Iris pigment epithelial cell (primary cell): ENCODE results near the gene FAM180B.

ENCODE experiments used
- DNase-seq: peaks from one replicate; pipeline ENCODE4 v3.0.0-alpha.2; 2011; ENCODE audit warnings: low read depth

The FAM180B gene

DNA sequence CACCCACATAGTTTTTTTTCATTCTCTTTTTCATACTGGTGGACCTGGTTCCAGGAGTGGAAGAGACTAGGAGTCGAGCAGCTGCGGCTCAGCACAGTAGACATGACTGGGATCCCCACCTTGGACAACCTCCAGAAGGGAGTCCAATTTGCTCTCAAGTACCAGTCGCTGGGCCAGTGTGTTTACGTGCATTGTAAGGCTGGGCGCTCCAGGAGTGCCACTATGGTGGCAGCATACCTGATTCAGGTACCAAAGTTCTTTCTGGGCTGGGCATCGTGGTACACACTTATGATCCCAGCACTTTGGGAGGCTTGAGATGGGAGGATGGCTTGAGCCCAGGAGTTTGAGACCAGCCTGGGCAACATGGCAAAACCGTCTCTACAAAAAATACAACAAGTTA lies 16.8 kb upstream of the FAM180B start:
- DNase-seq, result no peak

DNA sequence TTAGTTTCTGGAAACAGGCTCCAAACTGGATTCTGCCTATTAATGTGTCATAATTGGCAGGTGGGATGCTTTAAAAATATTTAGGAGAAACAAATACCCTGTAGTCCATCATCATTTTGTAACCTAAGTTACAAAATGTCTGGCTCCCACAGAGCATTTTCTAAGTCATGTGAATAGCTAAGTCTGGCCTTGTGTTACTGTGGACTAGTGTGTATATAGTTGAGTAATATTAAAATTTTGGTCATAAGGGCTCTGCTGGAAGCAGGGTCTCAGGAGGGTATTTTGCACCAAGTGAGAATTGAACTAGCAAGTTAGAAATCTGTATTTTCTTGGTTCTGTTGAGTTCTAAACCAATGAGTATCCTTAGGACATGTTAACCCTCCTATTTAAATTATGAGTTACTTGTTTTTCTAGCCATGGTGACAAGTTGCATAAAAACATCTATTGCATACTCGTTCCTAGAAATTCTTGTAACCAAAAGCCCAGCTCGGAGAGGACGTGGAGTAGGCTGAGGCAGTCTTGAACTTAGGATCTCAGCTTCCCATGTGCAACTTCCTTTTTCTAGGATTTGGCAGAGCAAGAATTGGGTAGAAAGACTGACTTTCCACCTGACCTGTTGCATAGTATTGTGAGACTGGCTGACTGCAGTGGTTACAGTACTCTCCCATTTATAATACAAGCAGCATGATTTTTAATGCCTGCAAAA lies 15.7 kb upstream of the FAM180B start:
- DNase-seq, result no peak

DNA sequence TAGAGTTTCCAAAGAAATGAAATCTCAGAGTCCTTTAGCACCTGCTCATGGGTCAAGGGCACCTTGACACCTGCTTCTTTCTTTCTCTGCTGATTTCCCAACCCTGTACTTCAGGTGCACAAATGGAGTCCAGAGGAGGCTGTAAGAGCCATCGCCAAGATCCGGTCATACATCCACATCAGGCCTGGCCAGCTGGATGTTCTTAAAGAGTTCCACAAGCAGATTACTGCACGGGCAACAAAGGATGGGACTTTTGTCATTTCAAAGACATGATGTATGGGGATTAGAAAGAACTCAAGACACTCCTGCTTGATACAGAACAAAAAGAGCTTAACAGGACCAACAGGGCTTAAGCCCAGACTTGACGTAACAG lies 15.1 kb upstream of the FAM180B start:
- DNase-seq, result no peak

DNA sequence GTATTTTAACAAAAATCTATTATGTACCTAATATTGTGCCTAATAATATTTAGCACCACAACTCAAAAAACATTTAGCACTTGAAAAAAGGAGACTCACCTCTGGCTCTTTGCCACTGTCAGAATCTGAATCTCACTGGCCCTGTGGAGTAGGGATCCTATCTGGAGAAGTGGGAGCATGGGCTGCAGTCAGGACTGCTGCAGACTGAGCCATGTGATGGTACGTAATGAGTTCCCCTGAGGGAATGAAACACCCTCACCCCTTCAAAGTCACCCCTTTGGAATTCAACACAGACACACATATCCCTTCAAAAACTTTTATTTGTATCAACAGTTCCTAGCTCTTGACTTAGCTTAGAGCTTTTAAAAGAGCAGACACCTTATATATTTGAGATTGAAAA lies 14.6 kb upstream of the FAM180B start:
- DNase-seq, result peak; percentile 72

DNA sequence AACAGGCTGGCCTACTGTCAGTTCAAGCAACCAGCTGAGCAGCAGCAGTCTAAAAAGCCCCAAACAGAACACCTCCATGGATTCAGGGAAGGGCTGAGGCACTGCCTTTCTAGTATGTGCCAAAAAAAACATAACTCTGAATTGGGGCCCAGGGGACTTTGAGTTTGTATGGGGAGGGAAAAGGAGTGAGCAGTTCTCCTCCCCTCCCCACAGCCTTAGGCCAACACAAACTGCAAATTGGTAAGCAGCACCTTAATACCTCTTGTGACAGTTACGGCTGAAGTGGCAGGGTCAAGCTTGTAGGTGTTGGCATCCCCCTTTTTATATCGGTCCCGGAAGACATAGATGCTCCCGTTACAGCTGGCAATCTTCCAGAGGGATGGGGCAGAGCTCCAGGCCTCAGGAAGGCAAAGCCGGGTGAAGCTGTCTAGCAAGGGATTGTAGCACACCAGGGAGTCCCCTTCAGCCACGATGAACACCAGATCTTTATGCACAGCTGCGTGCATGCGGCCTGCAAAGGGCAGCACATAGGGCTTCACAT lies 13.7 kb upstream of the FAM180B start:
- no peak for DNase-seq

DNA sequence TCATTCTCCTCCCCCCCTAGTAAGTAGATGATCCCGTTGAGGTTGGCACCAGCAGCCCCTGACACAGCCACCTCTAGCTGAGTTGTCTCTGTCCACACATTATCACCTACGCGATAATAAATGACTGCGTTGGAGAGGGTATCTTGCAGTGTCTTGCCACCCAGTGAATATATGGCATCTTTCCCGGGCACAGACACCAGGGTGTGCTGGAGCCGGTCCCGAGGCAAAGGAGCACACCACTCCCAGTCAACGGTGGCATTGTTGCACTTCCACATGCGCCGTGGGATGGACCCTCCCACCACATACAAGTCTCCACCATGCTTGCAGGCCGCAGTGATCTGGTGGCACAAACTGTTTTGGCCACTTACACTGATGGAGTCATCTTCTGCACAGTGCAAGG lies 13.2 kb upstream of the FAM180B start:
- no peak for DNase-seq

DNA sequence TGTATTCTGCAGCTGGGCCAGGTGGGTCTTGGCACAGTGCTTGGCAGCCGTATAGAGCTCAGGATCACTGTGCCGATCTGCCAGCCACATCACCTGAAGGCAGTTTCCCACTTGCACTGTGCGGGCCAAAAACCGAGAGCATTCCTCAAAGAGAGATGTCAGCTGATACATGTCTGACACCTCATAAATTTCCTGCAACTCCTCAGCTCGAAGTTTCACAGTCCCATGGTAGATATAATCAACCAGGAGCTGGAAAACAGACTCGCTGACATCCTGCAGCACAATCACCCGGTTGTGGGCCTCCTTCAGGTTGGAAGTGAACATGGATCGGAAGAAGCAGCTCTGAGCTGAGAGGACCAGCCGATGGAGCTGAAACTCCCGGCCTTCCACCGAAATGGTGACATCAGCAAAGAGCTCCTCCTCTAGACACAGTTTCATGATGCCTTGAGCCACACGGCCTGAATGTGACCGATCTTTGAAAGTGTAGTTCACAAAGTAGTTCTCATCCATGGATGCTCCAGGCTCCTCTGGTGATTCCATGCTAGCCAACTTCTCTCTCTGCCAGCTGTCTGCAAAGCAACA lies 8.9 kb upstream of the FAM180B start:
- no peak for DNase-seq

DNA sequence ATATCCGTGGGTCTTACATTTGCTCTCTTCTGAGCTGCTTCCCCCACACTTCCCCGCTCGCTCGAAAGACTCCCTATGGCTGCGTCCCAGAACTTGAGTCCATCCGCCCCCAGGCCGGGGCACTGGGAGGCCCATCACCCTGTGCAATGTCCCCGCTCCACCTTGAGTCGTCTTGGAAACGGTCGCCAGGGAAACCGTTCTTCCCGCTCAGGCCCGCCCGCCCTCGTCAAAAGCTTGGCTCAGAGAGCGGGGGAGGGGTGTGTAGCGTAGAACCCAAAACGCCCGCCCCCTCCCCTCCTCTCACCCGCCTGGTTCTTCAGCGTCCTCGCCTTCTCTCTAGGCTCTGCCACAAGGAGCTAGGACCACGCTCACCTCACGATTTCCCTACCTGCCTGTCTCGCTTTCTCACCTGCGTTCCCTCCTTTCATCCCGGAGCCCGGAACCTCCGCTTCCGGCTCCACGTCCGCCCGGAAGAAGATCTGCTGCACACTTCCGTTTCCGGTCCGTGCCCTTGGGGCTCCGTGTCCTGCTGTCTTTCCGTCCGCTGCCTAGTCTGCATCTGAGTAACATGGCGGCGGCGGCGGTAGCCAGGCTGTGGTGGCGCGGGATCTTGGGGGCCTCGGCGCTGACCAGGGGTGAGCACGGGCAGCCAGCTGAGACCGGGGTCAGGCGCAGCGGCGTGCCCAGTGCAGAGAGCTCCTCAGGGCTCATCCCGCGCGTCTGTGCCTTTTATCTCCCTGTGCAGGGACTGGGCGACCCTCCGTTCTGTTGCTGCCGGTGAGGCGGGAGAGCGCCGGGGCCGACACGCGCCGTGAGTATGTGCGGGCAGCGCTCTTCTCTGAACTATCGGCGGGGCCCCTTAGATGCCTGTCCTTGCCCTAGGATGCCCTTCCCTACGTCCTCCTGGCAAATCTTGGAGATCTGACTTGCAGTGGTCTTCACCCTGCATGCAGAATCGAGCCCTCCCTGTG lies 7.7 kb upstream of the FAM180B start, which contains the start of the genes KBTBD4 and NDUFS3:
KBTBD4 (minus strand) TSS at position 447 of the 971 bp plus-strand sequence; CDS start at position 428, 19 bp downstream.
NDUFS3 (plus strand) TSS at position 551 of the 971 bp plus-strand sequence; CDS start at position 569, 18 bp downstream.
- DNase-seq, result peak; percentile 89

DNA sequence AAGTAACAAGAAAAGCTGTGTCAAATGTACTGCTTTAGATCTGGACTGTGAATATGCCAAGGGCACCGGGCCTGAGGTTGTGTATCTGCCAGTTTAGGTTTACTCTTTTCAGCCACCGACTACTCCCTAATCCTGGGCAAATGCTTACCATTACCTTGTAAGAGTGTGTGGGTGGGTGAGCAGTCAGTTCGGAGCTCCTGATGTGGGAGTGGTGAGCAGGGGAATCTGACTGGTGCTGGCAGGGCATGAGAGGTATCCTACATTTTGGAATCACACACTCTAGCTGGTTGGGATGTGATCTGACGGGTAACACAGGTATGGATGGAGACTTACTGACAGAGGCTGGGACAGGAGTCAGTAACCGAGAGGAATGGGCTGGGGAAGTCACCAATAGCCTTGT lies 2.6 kb upstream of the FAM180B start:
- no peak for DNase-seq

DNA sequence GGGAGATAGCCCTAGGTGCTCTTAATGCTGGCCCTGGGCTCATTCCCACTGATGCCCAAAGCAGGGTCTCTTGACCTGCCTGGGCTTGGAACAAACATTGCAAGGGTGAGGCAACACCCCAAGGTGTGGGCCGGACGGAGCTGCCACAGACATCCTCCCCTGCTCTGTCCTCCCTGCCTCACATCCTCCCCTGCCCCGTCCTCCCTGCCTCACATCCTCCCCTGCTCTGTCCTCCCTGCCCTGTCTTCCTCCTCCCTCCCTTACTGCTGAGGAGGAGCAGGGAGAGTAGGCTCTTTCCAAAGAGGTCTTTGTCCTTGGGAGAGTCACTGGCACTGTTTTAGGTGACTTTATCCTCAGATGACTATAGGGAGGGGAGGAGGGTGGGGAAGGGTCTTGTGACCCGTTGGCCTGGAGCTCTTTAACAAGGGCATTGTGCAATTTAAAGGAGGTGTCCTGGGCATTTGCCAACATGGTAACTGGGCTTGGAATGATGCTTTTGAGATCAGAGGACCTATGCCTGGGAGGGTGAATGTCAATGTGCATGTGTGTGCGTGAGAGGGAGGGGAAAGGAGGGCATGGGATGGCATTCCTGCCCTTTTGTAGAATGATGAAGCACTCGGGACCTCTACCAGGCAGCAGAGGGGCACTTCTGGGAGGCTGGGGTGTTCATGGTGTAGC lies 700 bp downstream of the FAM180B start:
- DNase-seq, result no peak

DNA sequence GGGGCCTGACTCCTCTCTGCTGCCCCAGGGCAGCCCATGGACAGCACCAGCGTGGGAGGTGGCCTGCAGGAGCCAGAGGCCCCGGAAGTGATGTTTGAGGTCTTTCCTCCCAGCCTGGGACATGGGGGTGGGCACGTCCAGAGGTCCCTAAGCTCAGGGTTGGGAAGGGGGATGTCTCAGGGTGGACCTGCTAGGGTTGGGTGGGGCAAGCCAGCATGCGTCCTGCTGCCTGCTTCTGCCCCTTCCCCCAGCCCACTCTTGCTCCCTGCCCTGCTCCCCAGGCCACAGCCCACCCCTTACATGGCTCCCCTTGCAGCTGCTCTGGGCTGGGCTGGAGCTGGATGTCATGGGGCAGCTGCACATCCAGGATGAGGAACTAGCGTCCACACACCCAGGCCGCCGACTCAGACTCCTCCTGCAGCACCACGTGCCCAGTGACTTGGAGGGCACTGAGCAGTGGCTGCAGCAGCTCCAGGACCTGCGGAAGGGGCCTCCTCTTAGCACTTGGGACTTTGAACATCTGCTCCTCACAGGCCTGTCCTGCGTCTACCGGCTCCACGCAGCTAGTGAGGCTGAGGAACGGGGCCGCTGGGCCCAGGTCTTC lies 1.3 kb downstream of the FAM180B start:
- no peak for DNase-seq

DNA sequence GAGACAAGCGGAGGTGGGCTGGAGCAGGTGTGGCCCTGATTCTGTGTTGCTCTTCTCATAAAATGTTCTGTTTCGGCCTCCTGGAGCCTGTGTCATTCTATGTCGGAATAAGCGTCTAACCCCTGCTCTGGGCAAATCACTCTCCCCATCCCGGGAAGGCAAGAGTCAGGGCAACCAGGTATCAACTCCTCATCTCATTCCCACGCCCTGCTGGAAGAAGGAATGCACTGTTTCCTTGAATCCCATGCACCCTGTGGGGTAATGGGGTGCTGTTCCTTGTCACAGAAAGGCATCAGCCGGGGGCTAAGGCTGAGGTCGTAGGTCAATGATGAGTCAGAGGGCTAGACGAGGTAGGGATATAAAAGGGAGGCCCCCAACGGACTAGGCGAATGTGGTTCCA lies 2.6 kb downstream of the FAM180B start:
- no peak for DNase-seq

DNA sequence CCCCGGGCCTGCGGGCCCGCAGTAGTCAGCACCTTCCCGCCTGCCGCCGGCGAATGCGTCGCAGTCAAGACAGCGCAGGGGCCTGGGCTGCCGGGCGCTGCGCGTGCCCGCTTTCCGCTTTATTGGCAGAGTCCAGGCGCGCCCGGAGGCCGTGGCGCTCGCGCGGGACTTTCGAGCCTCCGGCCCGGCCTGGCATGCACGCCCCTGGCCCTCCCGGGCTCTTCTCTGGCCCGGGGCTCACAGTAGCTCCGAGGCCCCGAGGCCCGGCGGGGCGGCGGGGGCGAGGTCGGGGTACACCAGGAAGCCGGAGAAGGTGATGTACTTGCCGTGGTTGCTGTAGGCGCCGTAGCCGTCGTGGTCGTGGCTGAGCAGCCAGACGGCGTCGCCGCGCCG lies 3.1 kb downstream of the FAM180B start:
- no peak for DNase-seq

DNA sequence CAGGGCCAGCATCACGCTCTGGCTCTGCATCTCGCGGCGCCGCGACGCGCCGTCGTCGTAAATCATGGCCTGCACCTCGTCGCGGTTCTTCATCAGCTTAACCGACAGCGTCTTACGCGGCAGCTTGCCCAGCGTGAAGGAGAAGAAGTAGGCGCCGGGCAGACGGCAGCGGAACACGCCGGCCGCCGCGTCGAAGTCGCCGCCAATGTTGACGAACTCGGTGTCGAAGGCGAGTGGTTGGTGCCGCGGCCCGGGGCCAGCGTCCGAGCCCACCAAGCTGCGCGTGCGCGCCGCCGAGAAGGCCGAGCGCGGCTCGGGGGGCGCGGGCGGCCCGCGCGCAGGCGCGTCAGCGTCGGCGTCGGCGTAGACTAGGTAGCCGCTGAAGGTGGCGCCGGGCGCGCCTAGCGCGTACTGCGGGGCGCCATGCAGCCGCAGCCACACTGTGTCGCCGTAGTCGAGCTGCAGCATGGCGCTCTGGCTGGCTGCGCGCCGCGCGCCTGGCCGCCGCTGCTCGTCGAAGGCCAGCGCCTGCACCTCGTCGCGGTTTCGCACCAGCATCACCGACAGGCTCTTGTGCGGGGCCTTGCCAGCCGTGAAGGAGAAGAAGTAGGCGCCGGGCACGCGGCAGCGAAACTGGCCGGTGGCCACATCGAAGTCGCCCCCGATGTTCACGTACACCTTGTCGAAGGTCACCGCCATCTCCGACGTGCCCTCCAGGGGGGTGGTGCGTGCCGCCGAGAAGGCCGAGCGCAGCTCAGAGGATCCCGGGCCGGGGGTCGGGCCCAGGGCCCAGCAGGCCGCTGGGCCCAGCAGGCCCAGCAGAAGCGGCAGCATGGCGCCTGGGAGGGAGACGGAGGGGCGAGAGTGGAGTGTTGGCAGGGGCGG lies 3.7 kb downstream of the FAM180B start:
- peak; percentile 20 for DNase-seq

DNA sequence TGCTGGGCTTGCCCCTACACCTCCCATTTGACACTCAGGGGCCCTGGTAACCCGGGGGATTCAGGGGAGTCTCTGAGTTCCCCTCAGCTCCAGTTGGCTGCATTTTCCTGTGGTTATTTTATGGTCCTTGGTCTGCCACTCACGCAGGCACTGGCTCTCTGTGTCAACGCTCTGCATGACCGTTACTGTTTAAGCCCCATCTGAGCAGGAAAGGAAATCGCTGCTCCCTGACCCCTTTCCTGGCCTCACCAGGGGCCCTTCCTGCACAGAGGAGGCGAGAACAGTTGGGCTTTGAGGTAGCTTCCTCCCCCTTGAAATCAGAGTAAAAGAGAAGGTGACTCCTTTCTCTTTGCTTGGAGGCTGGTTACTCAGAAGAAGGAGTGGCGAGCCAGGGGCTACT lies 5.3 kb downstream of the FAM180B start:
- DNase-seq, result no peak

DNA sequence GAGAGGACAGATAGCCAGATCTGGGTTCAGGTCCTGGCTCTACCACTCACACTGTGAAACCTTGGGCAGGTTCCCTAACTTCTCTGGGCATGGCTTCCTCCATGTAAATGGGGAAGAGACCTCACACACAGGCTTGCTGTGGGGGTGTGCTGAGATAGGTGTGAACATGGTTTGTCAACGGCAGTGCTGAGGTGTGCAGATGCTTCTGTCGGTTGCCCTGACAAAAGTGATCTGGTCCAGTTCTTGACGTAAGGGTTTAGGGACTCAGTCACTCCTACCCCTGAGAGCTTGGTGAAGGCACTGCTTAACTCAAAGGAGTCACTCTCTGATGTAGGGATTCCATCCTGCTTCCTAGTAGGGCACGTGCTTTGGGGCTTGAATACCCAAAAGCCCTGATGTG lies 5.8 kb downstream of the FAM180B start:
- no peak for DNase-seq

DNA sequence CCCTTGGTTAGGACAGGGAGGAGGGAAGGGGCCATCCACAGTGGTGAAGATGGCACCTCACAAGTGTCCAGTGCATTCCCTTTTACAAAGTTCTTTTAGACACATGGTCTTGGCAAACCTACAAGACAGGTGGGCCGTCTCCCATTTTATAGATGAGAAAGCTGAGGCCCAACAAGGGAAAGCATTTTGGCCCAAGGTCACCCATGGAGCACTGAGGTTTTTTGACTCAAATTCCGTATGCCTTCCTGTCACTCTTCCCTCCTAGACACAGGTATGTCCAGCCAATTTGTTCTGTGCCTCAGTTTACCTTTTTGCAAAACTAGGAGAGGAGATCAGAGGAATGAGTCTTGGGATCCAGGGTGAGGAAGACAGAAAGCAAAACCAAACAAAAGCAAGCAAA lies 6.5 kb downstream of the FAM180B start:
- no peak for DNase-seq

DNA sequence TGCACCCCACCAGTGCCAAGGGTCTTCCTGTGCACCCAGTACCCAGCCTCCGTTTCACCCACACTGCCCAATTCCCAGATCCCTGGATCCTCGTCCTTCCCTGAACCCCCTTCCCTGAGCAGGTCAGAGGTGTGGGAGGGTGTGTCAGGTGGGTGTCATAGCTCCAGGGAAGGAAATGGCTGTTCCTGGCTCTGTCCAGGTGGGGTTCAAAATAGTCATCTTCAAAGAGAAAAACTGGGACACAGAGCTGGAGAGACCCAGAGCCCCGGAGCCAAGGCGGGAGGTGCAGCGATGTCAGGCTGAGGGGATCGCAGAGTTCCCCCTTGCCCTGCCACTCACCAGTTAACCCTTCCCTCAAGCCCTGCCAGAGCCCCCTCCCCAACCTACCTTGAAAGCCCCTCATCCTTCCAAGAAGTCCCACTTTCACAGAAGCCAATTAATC lies 7.0 kb downstream of the FAM180B start:
- DNase-seq, result no peak

DNA sequence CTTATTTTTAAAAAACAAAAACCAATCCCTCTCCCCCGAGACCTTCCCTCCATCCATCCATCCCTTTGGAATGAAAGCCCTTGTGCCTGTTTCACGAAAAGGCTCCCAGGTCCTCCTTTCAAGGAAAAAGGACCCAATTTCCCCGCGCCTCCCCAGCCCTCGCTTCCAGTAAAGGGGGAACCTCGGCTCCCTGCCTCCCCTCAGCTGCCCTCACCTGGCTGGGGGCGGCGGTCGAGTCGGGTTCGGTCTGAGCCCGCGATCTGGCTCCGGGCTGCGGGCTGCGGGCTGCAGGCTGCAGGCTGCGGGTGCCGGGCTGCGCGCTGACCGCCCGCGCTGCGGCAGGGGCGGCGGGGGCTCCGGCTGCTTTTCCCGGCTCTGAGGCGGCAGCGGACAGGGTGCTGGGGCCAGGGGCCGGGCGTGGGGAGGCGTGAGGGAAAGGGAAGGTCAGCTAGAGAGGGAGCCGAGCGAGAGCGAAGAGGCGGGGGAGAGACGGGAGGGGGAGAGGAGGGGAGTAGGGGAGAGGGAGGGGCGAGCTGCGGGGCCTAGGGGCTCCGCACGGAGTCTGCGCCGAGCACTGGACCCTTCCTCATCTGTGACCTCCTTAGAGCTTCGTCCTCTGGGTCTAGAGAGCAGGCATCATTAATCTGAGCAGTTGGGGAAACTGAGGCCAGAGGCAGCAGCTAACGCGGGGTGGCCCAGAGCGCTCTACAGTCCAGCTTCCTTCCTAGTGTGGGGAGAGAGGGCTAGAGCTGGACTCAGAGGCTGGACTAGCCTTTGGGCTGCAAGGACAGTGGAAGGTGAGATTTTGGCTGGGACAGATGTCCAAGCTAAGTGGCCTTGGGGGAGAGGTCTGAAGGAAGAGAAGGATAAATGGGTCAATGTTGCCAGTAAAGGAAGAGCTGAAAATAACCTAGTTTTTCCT lies 7.7 kb downstream of the FAM180B start, which contains the start of gene C1QTNF4:
C1QTNF4 (minus strand) TSS at position 478 of the 922 bp plus-strand sequence. CDS start 3,601 bp downstream, outside the sequence.
- no peak for DNase-seq
